Pulmonary artery endothelial cell (primary cell): ENCODE data around the gene VMAC. TPM values are rescaled to one million over a fixed set of nuclear protein-coding genes. Genes with fewer than 3 reads are reported as not detected.

ENCODE experiments used
- DNase-seq: peaks from one replicate; pipeline ENCODE4 v3.0.0-alpha.2; 2011; ENCODE audit warnings: low read depth, low spot score
- total RNA-seq: library from RNA; depleted of rRNA; stranded (reverse); fragments of >200 nt; gene quantifications from 2 replicates; pipeline ENCODE4 v1.2.3, GENCODE V29; 2014

The VMAC gene
- total RNA-seq, 1 donor from 2014 or later: 4.4 TPM

DNA sequence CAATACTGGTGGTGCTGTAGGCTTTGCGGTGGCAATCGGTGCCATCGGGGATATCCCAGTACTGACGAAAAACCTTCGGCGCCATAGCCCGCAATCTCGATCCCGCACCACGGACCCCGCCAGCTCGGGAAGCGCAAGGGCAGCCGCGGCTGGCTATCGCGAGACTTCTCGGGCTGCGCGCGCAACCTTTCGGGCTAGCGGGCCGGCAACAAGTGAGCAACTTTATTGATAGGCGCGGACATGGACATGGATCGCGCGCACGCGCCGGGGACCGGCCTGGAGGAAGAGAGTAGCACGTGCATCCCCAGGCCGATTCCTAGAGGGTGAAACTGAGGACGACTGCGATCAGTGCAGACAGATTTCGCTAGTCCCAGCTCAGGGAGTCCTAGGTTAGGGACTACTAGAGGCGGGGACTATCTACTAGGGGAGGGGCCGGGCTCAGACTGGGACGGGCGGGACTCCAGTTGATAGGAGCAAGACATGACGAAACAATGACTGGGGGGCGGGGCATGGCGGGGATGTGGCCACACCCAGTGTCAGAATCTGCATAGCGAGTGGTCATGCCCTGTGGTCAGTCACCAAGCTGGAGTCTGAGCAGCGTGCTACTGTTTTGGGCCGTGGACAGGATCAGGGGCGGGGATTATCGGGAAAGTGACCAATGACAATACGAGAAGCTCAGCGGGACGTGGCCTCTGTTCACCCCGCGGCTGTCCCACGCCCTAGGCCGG is 884 bp upstream of the VMAC start, which contains the start of gene NDUFA11:
Gene NDUFA11, minus strand, starts transcription at position 167 of the 728 bp plus-strand sequence. Its CDS starts 82 bp downstream, at position 85.
- DNase-seq: peak; percentile 80

- no peak for DNase-seq
Measured at GRCh38 chr19:5905114-5905778, 574 bp downstream of the VMAC start.

DNA sequence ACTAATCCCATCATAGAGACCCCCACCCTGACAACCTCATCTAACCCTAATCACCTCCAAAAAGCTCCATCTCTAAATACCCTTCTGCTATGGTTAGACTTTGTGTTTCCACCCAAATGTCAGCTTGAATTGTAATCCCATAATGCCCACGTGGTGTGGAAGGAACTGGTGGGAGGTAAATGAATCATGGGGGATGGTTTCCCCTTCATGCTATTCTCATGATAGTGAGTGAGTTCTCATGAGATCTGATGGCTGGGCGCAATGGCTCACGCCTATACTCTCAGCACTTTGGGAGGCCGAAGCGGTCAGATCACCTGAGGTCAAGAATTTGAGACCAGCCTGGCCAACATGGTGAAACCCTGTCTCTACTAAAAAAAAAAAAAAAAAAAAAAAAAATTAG is 2.6 kb downstream of the VMAC start:
- DNase-seq: no peak

DNA sequence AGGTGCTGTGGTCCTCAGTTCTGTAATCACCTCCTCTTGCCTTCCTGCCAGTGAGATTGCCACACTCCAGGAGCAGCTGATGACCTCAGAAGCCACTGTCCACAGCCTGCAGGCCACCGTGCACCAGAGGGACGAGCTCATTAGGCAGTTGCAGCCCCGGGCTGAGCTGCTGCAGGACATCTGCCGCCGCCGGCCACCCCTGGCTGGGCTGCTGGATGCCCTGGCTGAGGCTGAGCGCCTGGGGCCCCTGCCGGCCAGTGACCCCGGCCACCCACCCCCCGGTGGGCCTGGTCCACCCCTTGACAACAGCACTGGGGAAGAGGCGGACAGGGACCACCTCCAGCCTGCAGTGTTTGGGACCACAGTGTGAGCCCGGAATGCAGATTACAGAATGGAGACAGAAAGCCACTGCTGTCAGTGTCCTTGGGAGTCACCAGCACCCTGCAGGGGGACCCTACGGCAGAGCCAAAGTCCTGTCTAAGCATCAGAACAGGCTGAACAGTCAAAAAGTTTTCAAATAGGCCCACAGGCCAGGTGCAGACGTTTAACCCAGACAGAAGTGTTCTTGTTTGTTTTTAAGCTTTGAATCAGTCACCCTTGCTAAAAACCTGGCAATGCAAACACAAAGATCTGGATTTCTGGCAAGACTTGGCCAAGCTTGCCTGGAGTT is 4.2 kb downstream of the VMAC start:
- DNase-seq: no peak

DNA sequence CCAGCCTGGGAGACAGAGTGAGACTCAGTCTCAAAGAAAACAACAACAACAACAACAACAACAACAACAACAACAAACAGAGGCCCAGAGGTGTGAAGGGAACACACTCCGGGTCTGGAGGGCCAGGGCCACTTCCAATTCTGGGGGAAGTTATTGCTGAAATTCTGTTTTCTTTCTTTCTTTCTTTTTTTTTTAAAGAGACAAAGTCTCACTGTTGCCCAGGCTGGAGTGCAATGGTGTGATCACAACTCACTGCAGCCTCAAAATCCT is 5.9 kb downstream of the VMAC start:
- no peak for DNase-seq

- DNase-seq: no peak
Measured at GRCh38 chr19:5911366-5911765, 6.7 kb downstream of the VMAC start.

DNA sequence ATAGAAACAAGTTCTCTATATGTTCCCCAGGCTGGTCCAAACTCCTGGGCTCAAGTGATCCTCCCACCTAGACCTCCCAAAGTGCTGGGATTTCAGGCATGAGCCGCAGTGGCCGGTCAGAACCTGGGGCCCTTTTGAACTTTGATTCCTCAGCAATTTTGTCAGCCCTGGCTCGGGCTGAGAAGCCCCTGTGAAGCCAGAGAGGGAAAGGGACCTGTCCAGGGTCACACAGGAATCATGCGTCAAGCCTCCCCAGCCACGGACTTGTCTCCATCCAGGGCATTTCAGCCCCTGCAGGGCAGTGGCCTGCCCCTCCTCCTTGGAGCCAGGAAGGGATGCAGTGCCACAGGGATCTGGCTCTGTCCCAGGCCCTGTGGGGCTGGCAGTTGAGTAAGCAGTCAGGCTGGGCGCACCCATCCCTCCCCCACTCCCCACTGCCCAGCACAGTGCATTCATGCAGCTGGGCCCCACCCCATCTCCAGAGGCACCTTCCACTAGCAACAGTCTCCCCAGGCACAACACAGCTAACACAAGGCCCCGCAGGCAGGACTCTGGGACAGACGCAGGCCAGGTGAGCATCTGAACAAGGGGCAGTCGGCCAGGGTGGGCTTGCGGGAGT is 9.2 kb downstream of the VMAC start, which contains the start of gene CAPS:
Gene CAPS, plus strand, starts transcription at position 516 of the 619 bp plus-strand sequence. CDS start 153 bp downstream, outside the sequence.
- no peak for DNase-seq

GRCh38 chr19:5914358-5914774 is 9.7 kb downstream of the VMAC start:
- no peak for DNase-seq

DNA sequence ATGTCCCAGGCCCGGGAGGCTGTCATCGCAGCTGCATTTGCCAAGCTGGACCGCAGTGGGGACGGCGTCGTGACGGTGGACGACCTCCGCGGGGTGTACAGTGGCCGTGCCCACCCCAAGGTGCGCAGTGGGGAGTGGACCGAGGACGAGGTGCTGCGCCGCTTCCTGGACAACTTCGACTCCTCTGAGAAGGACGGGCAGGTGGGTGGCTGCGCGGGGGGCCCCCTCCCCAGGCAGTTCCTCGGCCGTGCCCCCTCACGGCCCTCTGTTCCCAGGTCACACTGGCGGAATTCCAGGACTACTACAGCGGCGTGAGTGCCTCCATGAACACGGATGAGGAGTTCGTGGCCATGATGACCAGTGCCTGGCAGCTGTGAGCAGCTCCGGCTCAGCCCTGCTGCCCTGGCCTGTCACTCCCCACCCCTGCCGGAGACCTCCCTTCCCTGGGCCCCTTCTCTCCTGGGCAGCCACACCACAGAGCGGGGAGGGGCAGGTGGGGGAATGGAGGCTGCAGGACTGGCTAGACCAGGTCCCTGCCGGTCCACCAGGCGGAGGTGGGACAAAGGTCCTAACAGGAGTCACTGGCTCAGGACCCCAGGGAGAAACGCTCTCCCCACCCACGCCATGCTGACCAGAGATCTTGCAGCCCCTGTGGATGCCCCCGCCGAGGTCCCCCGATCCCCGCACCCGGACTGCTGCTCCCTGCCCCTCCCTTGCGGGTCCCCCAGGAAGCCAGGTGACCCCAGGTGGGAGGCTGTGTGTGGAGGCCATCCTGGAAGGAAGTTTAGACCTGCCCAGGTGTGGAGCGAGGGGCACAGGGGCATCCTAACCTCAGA is 10.5 kb downstream of the VMAC start:
- DNase-seq: no peak

GRCh38 chr19:5915782-5916165 is 11.1 kb downstream of the VMAC start:
- DNase-seq: no peak

DNA sequence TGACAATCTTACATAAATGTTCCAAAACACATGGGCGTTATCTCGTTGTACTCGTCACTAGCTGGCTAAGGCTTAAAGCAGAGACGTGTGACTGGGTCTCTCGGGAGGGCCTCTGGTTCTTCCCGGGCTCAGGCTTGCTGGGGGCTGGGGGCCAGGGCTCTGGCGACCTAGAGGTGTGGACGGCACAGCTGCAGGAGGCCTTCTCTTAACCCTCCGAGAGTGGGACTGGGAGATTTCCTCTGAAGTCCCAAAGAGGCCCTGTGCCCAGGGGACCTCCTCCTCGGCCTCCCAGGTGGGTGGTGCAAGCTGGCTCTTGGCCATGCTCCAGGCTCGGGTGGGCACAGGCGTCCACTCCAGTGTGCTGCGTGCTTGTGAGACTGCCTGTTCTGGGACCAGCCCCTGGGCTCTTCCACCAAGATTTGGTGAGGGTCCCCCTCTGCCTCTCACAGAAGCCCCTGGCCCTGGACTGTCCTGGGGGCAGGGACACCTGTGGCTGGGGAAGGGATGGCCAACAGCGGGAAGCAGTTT is 11.6 kb downstream of the VMAC start:
- no peak for DNase-seq

- DNase-seq: no peak
Measured at GRCh38 chr19:5917431-5918107, 12.9 kb downstream of the VMAC start.

DNA sequence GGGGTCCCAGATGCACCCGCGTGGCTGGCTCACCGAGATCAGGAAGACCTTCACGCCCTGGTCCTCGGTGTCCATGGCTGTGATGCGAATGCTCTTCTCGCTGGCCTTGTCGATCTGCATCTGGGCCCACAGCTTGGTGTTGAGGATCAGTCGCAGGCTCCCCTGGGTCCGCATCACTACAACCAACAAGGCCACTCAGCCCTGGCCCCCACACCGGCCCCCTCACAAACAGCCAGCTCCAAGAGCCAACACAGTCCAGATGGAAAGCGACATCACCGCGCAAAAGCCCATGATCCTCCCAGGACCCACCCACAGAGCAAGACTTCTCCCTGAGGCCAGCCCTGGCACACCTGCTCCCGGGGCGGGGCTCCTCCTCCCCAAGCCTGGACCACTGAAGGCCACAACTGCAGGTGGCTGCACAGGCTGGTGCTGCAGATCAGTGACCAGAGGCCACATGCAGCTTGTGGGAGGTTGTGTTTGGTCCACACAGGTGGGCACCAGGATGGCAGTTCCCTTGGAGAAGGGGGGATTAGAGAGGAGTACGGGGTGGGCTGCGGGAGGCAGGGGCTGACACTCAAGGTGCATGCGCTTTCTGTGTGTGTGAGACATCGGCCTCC is 13.9 kb downstream of the VMAC start:
- no peak for DNase-seq

- DNase-seq: no peak
Measured at GRCh38 chr19:5921516-5922160, 17.0 kb downstream of the VMAC start.

- no peak for DNase-seq
Measured at GRCh38 chr19:5922161-5922545, 17.5 kb downstream of the VMAC start.

DNA sequence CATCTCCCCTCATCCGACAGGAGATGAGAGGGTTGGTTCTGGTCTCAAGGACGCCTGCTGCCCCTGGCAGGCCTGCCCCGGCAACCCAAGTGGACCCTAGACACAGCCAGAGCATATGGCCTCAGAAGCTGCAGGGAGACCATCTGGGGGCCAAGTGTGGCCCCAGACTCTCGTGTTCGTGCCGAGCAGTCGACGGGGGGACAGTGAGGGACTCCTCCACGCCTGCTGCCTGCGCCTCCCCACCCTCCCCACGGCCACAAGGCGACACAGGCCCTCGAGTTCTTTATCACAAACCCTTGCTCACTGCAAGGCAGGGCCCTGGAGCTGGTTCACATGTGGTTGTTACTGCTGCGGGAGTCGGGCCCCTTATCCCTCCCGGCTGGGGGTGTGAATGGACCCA is 18.7 kb downstream of the VMAC start:
- DNase-seq: no peak

DNA sequence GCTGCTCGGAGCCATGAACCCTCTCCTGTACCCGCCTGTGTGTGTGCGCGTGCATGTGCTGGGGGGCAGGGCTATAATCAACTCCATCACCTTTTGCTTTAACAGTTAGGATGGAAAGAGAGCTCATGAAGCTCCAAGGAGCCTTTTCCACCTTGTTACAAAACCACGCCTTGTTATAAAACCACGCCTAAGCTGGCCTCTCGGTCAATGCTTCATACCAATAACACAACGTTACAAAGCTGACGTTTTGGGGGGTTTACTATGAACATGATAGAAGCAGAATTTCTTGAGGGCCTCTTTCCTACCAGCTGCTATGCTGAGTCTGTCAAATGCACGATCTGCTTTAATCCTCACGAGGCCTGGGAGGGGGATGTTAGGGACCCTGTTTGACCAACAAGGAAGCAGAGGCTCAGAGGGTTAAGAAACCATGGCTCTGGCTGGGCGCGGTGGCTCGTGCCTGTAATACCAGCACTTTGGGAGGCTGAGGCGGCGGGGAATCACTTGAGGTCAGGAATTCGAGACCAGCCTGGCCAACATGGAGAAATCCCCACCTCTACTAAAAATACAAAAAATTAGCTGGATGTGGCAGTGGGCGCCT is 21.3 kb downstream of the VMAC start:
- no peak for DNase-seq

GRCh38 chr19:5926641-5927440 is 22.2 kb downstream of the VMAC start:
- no peak for DNase-seq
